NCI-H82 treated with DMSO at 0.1 percent for 48 hours (cell line): Measurements from ENCODE around the gene TECTB.

Source experiments
- DNase-seq: peaks from one replicate; lab custom pipeline; 2025; ENCODE audit not compliant: unreplicated experiment; lab: John Stamatoyannopoulos, UW

The TECTB gene

GRCh38 chr10:112274831-112275230 is 8.4 kb upstream of the TECTB start:
- DNase-seq: no peak

- no peak for DNase-seq
These were observed 7.5 kb upstream of the TECTB start for GRCh38 chr10:112275512-112276245.

- no peak for DNase-seq
These were observed 4.3 kb upstream of the TECTB start for GRCh38 chr10:112278871-112279270.

- DNase-seq: no peak
These were observed 3.8 kb upstream of the TECTB start for GRCh38 chr10:112279433-112279832.

GRCh38 chr10:112280205-112280921 is 2.8 kb upstream of the TECTB start:
- DNase-seq: no peak

- DNase-seq: no peak
These were observed 1.1 kb upstream of the TECTB start for GRCh38 chr10:112282086-112282485.

GRCh38 chr10:112286837-112287818 is 3.9 kb downstream of the TECTB start:
- no peak for DNase-seq

GRCh38 chr10:112287844-112288243 is 4.6 kb downstream of the TECTB start:
- DNase-seq: no peak

GRCh38 chr10:112288486-112288885 is 5.3 kb downstream of the TECTB start:
- DNase-seq: no peak

DNA sequence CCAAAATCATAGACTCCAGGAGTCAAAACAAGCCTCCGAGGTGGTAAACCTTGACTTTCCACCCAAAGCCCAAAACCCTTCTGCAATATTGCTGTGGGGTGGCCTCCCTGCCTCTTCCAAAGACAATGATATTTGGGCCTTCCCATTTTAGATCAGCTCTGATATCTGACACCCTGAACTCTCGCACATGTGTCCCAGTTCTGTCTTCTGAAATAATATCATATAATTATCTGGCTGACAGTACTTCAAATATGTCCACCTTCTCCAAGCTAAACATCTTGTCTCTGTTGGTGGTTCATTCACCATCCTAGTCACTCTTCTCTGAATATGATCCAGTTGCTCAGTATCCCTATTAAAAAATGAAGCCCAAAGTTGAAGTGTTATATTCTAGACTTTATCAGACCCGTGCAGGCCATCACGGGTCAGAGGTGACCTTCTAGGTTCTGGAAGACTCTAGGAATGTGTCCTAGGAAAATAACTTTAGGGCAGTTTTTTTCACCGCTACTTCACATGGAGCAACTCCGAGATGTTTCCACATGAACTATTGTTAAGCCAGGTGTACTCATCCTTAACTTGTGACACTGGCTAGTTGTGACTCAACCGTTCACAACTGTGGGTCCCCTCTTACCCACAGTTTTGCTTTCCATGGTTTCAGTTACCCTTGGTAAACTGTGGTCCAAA is 6.3 kb downstream of the TECTB start:
- no peak for DNase-seq

GRCh38 chr10:112290054-112290373 is 6.8 kb downstream of the TECTB start:
- no peak for DNase-seq

GRCh38 chr10:112294169-112294568 is 11.0 kb downstream of the TECTB start:
- no peak for DNase-seq

- DNase-seq: no peak
These were observed 12.9 kb downstream of the TECTB start for GRCh38 chr10:112295853-112296830.

DNA sequence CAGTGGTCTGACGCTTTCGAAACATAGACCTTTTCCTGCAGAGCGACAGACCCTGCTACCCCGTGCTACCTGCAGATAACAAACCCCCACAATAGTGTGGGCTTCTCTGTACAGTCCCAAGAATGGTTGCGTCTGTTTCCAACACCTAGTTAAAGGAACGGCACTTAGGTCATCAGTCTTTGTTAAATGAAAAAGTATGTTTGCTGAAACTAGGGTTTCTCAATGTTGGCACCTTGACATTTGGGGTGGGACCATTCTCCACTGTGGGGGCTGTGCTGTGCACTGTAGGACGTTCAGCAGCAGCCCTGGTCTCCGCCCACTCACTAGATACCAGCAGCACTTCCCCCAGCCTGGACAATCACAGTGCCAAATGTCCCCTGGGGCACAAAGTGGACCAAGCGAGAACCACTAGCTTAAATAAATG is 13.7 kb downstream of the TECTB start:
- DNase-seq: no peak

- no peak for DNase-seq
These were observed 15.4 kb downstream of the TECTB start for GRCh38 chr10:112298581-112298980.

- DNase-seq: no peak
These were observed 16.3 kb downstream of the TECTB start for GRCh38 chr10:112299456-112299855.

DNA sequence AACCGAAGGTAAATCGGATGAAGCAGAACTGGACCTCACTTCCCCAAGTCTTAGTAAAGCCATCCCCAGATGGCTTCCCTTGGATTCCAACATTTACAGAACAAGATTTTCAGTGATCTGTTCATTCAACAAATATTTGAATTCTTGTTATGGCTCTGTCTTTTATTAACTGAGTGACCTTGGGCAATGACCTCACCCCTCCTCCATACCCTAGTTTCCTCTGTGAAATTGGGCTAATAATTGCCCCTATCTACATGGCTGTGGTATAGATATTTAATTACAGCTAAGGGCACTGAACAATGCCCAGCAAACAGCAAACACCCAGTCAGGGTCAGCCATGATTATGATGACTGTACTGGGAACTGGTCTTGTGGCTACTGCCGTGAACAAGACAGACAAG is 19.1 kb downstream of the TECTB start:
- DNase-seq: no peak

DNA sequence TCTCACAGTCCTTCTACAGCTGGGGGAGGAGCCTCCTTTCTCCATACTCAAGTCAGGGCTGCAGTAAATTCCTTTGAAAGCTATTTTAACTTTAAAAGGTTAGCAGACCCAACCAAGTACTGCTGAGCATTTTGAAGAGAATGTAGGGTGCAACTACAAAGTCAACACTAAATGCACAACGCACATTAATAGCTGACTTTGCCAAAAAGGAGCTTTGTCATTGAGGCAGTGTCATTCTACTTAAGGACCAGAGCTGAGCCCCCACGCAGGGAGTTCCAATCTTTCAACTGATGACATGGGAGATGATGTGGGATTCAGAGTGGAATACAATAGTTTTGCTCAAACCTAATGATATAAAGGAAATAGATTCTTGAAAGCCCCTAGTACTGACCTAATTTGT is 20.3 kb downstream of the TECTB start:
- no peak for DNase-seq

DNA sequence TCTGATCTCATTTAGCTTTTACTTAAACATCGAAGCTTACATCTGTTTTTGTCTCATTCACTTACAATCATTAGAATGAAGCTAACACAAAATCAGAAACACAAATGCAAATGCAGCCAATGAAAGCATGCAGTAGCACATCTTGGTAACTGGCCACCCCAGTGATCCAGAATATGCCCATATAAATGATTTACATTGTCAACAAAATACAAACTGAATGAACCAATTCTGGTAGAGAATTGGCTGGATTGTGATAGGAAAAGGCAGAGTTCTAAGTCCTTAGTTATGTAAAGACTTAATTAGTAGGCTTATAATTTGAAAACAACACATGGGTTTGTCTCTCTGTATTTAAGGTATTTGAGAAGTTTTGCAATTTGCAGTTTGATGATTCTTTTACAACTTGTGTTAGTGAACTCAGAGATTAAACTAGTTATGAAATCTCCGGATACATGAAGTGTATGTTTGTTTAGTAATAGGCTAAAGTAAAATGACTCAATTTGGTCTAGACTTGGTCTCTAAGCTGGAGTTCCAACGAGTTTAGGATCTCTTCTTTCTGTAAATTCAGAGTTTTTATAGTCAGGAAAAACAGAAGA is 21.2 kb downstream of the TECTB start:
- no peak for DNase-seq
